Stomach (tissue), 9 donors: ENCODE measurements around the gene FAM184B. TPM values are rescaled to one million over a fixed set of nuclear protein-coding genes. Genes with fewer than 3 reads are reported as not detected.

Experiments
- DNase-seq, 2 donors: peaks; one replicate each; pipeline versions ENCODE4 v3.0.0 to v3.0.0-alpha.2; 2013 to 2019
- H3K27ac ChIP-seq, 5 donors: fragments of 200-600 bp in 4 of 5; sonication (generic) in 4 of 5; one replicate each; pipeline ENCODE4 v1.5.1; 2013 to 2019; ENCODE audit warnings: mild to moderate bottlenecking in 1 of 5, moderate library complexity in 1 of 5
- H3K27me3 ChIP-seq, 3 donors: fragments of 200-600 bp; sonication (generic); one replicate each; pipeline ENCODE4 v1.5.1; 2017 to 2019; ENCODE audit warnings: mixed run types in 1 of 3
- H3K36me3 ChIP-seq, 4 donors: fragments of 200-600 bp; sonication (generic); 1 replicate in 3 of 4; 2 replicates in 1 of 4; pipeline ENCODE4 v1.5.1; 2016 to 2019
- H3K4me1 ChIP-seq, 4 donors: fragments of 200-600 bp; sonication (generic); one replicate each; pipeline ENCODE4 v1.5.1; 2016 to 2019
- H3K4me3 ChIP-seq, 4 donors: fragments of 200-600 bp; sonication (generic) in 3 of 4; one replicate each; pipeline ENCODE4 v1.5.1; 2016 to 2019; ENCODE audit warnings: mild to moderate bottlenecking in 1 of 4
- H3K9me3 ChIP-seq, 4 donors: fragments of 200-600 bp; sonication (generic); one replicate each; pipeline ENCODE4 v1.5.1; 2016 to 2019
- CTCF ChIP-seq, 7 experiments: fragments of 450-650 bp in 4 of 7; fragments of 200-600 bp in 3 of 7; sonication (generic) in 3 of 7; IDR thresholded peaks; one replicate each; pipeline ENCODE4 v1.5.1; 2016 to 2019; ENCODE audit warnings: antibody characterized with exemption in 7 of 7, control low read depth in 2 of 7, mild to moderate bottlenecking in 1 of 7
- EP300 ChIP-seq: sonication (generic); formaldehyde crosslinking; IDR thresholded peaks from one replicate; pipeline ENCODE4 v1.6.1; 2017; ENCODE audit warnings: antibody characterized with exemption
- POLR2A ChIP-seq, 4 donors: fragments of 450-650 bp; IDR thresholded peaks; one replicate each; pipeline ENCODE4 v1.6.1; 2016; ENCODE audit warnings: antibody characterized with exemption in 4 of 4, control low read depth in 2 of 4, mild to moderate bottlenecking in 1 of 4, moderate library complexity in 1 of 4
- POLR2AphosphoS5 ChIP-seq, 3 donors: sonication (generic); formaldehyde crosslinking; IDR thresholded peaks; one replicate each; pipeline ENCODE4 v1.6.1; 2016; ENCODE audit warnings: antibody characterized with exemption in 3 of 3
- WGBS, 5 donors: extraction: QIAGEN DNeasy Blood & Tissue Kit in 3 of 5; methylation state at CpG; one replicate each; pipeline versions ENCODE4 v1.1.5 to v1.1.7; 2013 to 2018; 5-methylcytosine and 5-hydroxymethylcytosine counted together
- intact Hi-C: fragments of 100-400 bp; cut with DNase I; formaldehyde crosslinking; loops from one replicate; pipeline ENCODE4 v1.15.1; 2023; ENCODE audit warnings: low total_unique reads
- polyA plus RNA-seq, 3 donors: library from polyadenylated mRNA; stranded (reverse); fragments of 200-250 nt; gene quantifications; one replicate each; pipeline ENCODE4 v1.2.3, GENCODE V29; 2013
- total RNA-seq, 5 donors: library from RNA; depleted of rRNA; stranded (reverse); fragments of >200 nt; gene quantifications; one replicate each; pipeline versions ENCODE4 v1.1.0 to v1.2.3, GENCODE V29; 2014 to 2016
- donor health status: healthy with polysubstance abuse.
- donor health status: Bipolar disorder and iron deficiency.
- donor health status: healthy.

Gene FAM184B
- total and polyA plus RNA-seq, 8 donors = 0.08 to 0.18 TPM; not detected in 6

GRCh38 chr4:17633600-17633999 is 147.8 kb downstream of the FAM184B start:
- no peaks in the 10 kb centered on the region for H3K27me3 ChIP-seq
- intact Hi-C loops = no loop called here
- TF ChIP-seq EP300 (no peak), POLR2A (IDR thresholded peaks at IDR 0.05) (no peak), POLR2AphosphoS5 (IDR thresholded peaks at IDR 0.05) (no peak), CTCF (IDR thresholded peaks at IDR 0.05) (no peak)
- peaks cover 14 to 78% (median 75%) of the 10 kb centered on the region in 4 donors for H3K36me3 ChIP-seq
- no peaks in the 10 kb centered on the region for H3K9me3 ChIP-seq
- DNase-seq = no peak
- H3K27ac ChIP-seq = no peak overlapping the region
- WGBS, 5 donors = 93 to 97% (median 94%) methylated on average over 9 of the region's 9 CpGs
- no peak overlapping the region for H3K4me3 ChIP-seq
- peaks cover 0 to 6% (median 0%) of the 10 kb centered on the region in 4 donors for H3K4me1 ChIP-seq

GRCh38 chr4:17630228-17630627 is 151.2 kb downstream of the FAM184B start:
- no peak overlapping the region for H3K4me3 ChIP-seq
- 85 to 95% (median 92%) methylated on average over 4 of the region's 4 CpGs for WGBS, 5 donors
- intact Hi-C loops = no loop called here

GRCh38 chr4:17624821-17625220 is 156.6 kb downstream of the FAM184B start:
- H3K4me3 ChIP-seq = no peak overlapping the region
- H3K27ac ChIP-seq = no peak overlapping the region
- H3K36me3 ChIP-seq = peaks cover 82 to 100% (median 100%) of the 10 kb centered on the region in 4 donors
- intact Hi-C loops = no loop called here
- H3K9me3 ChIP-seq = no peaks in the 10 kb centered on the region
- 76 to 88% (median 79%) methylated on average over 2 of the region's 2 CpGs for WGBS, 5 donors
- TF ChIP-seq CTCF (IDR thresholded peaks at IDR 0.05) = no peak
- no peak for TF ChIP-seq POLR2AphosphoS5 (IDR thresholded peaks at IDR 0.05)
- no peak for TF ChIP-seq EP300
- TF ChIP-seq POLR2A (IDR thresholded peaks at IDR 0.05) = no peak
- DNase-seq = no peak
- peaks cover 0 to 4% (median under 1%) of the 10 kb centered on the region in 4 donors for H3K4me1 ChIP-seq
- no peaks in the 10 kb centered on the region for H3K27me3 ChIP-seq

More at GRCh38 chr4:17630228-17630627, 151.2 kb downstream of the FAM184B start:
- no peak overlapping the region for H3K27ac ChIP-seq
- TF ChIP-seq POLR2A (IDR thresholded peaks at IDR 0.05) = no peak
- H3K4me1 ChIP-seq = no peaks in the 10 kb centered on the region
- peaks cover 43 to 100% (median 100%) of the 10 kb centered on the region in 4 donors for H3K36me3 ChIP-seq
- no peak for DNase-seq
- H3K27me3 ChIP-seq = no peaks in the 10 kb centered on the region
- H3K9me3 ChIP-seq = no peaks in the 10 kb centered on the region

- 82 to 88% (median 86%) methylated on average over 7 of the region's 7 CpGs for WGBS, 5 donors
- peaks cover 80 to 99% (median 97%) of the 10 kb centered on the region in 4 donors for H3K36me3 ChIP-seq
Observed at GRCh38 chr4:17623451-17624001, 157.9 kb downstream of the FAM184B start.

More at GRCh38 chr4:17623451-17624001, 157.9 kb downstream of the FAM184B start:
- TF ChIP-seq CTCF (IDR thresholded peaks at IDR 0.05) (no peak), POLR2AphosphoS5 (IDR thresholded peaks at IDR 0.05) (no peak)
- Histone ChIP-seq H3K27ac (no peak overlapping the region), H3K4me1 (peaks cover 5 to 17% (median 10%) of the 10 kb centered on the region in 4 donors), H3K27me3 (no peaks in the 10 kb centered on the region), H3K4me3 (no peak overlapping the region), H3K9me3 (no peaks in the 10 kb centered on the region)
- intact Hi-C loops = no loop called here
- no peak for DNase-seq
